Uterus (tissue), 2 donors: ENCODE results near the gene CMTM1.

Source experiments
- CTCF ChIP-seq, 4 experiments: fragments of 200-600 bp in 2 of 4; fragments of 450-650 bp in 2 of 4; sonication (generic) in 2 of 4; IDR thresholded peaks; one replicate each; pipeline ENCODE4 v1.5.1; 2016 to 2019; ENCODE audit warnings: antibody characterized with exemption in 4 of 4, mild to moderate bottlenecking in 2 of 4, moderate library complexity in 1 of 4
- POLR2A ChIP-seq, 2 donors: fragments of 450-650 bp; IDR thresholded peaks; one replicate each; pipeline ENCODE4 v1.6.1; 2016; ENCODE audit warnings: antibody characterized with exemption in 2 of 2, mild to moderate bottlenecking in 1 of 2, moderate library complexity in 1 of 2

DNA sequence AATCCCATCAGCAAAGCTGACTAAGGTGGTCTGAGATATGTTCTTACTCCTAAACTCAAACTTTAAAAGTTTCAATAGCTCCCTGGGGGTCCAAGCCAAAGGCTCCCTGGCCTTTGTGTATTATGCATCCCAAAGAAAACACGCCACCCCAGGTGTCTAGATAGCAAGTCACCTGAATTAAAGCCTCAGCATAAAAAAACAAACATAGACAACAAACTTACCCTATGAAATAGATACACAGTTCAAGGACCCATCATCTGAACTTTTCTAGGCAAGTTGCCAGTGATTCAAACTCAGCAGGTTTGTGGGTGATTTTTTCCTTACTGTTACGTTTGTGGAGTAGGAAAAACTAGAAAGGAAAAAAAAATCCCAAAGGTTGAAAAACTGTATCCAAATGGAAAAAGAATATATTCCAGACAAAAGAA lies 50.8 kb downstream of the CMTM1 start:
- TF ChIP-seq CTCF (IDR thresholded peaks at IDR 0.05), result no peak
- TF ChIP-seq POLR2A (IDR thresholded peaks at IDR 0.05), result no peak
